KOPT-K1 (cell line): Measurements from ENCODE around the gene IFNL2.

Source experiments
- H3K27ac ChIP-seq: fragments of 200-600 bp; sonication (generic); 2 replicates; pipeline ENCODE4 v1.5.1; 2016; ENCODE audit warnings: antibody characterized with exemption, mild to moderate bottlenecking, low read depth, low read length; ENCODE audit not compliant: poor library complexity, severe bottlenecking
- H3K36me3 ChIP-seq: fragments of 200-600 bp; sonication (generic); 2 replicates; pipeline ENCODE4 v1.5.1; 2017; ENCODE audit warnings: antibody characterized with exemption, mild to moderate bottlenecking, low read length, moderate library complexity; ENCODE audit not compliant: insufficient read depth
- H3K9me3 ChIP-seq: fragments of 200-600 bp; sonication (generic); 2 replicates; pipeline ENCODE4 v1.5.1; 2017; ENCODE audit warnings: antibody characterized with exemption, low read length, mild to moderate bottlenecking; ENCODE audit not compliant: insufficient read depth, poor library complexity, severe bottlenecking

Gene IFNL2

DNA sequence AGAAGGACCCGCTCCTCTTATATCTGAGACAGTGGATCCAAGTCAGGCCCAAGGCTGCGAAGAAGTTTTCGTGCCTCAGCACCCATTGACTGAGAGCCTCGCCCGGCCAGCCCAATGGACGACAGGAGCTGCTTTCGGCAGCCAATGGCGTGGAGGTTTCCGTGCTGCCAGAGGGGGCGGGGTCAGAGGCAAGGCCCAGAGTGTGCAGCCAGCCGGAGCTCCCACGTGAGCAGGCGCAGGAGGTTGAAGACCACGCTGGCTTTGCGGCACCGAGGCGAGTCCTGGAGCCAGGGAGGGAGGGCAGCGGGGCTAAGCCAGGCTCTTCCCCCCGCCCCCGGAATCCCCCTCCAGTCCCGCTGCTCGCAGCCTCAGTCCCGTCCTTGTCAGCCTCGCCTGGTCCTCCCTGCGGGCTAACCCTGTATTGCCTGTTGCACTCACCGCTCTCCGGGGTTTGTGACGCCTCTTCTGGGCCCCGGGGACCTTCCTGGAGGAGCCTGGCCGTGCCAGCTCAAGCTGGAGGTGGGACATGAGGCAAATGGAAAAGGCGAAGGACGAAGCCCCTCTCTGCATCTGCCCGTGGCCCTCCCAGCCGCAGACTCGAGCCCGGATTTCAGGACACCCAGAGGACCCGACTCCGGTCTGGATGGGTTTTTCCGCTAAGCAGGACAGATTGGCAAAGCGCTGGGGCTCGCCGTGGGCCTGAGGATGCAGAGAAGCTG is 21.1 kb upstream of the IFNL2 start:
- no peaks in the 10 kb centered on the region for H3K9me3 ChIP-seq
- no peaks in the 10 kb centered on the region for H3K36me3 ChIP-seq
- H3K27ac ChIP-seq = no peak overlapping the region

- Histone ChIP-seq H3K36me3 (no peaks in the 10 kb centered on the region), H3K9me3 (no peaks in the 10 kb centered on the region), H3K27ac (no peak overlapping the region)
Observed at GRCh38 chr19:39247701-39248664, 20.2 kb upstream of the IFNL2 start.

DNA sequence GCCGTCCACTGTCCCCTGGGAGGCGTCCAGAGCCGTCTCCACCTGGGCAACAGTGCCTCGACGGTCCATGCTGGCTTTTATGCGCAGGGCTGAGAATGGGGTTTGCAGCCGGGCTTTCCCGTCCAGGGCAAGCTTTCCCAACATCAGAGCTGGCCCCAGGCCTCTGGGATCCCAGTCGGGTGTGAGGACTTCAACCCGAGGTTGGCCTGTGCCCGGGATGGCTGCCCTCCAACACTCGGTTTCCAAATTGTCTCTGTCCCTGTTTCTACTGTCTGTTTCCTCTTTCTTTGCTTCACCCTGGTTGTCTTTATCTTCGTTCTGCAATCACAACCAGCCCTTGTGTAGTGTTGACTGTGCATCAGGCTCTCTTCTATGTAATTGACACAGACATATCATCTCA is 19.4 kb upstream of the IFNL2 start, which contains the start of gene IFNL4:
Gene IFNL4, minus strand, starts transcription at position 51 of the 400 bp plus-strand sequence.
- H3K27ac ChIP-seq = no peak within 1 kb of the TSS
- no peaks in the 10 kb centered on the region for H3K9me3 ChIP-seq
- no peaks in the 10 kb centered on the region for H3K36me3 ChIP-seq

- Histone ChIP-seq H3K27ac (no peak overlapping the region), H3K36me3 (no peaks in the 10 kb centered on the region), H3K9me3 (no peaks in the 10 kb centered on the region)
Observed at GRCh38 chr19:39251081-39251480, 17.1 kb upstream of the IFNL2 start.

DNA sequence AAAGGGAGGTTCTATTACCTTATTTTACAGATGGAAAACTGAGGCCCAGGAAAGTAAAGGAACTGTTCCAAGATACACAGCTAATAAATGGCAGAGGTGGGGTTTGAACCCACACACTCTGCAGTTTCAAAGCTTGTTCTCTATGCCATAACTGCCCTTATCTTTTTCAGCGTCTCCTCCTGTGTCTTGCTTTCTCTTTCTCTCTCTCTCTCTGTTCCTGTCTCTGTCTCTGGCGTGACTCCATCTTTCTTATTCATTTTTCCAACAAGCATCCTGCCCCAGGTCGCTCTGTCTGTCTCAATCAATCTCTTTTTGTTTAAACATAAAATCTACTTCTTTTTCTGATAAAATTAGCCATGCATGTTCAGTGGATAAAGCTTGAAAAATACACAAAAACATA is 16.4 kb upstream of the IFNL2 start:
- Histone ChIP-seq H3K27ac (no peak overlapping the region), H3K9me3 (no peaks in the 10 kb centered on the region), H3K36me3 (no peaks in the 10 kb centered on the region)

- no peaks in the 10 kb centered on the region for H3K36me3 ChIP-seq
- H3K27ac ChIP-seq = peak overlapping the region; percentile 5
- H3K9me3 ChIP-seq = no peaks in the 10 kb centered on the region
Observed at GRCh38 chr19:39252458-39252857, 15.7 kb upstream of the IFNL2 start.

DNA sequence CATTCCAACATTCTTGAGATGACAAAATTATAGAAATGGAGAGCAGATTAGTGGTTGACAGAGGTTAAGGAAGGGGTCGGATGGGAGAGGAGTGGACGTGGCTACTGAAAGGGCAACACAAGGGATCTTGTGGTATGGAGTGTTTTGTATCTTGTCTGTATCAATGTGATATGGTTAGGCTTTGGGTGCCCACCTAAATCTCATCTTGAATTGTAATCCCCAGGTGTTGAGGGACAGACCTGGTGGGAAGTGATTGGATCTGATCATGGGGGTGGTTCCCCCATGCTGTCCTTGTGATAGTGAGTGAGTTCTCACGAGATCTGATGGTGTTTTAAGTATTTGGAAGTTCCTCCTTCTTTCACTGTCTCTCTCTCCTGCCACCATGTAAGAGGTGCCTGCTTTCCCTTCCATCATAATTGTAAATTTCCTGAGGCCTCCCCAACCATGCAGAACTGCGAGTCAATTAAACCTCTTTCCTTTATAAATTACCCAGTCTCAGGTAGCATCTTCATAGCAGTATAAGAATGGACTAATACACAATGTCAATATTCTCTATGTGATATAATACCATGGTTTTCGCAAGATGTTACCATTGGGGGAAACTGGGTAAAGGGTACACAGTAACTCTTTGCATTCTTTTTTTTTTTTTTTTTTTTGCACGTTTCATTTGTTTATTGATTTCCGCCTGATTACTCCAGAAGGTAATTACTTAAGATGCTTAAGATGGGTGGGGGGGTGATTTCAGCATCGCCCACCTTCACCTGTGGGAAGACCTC is 14.6 kb upstream of the IFNL2 start:
- H3K27ac ChIP-seq = no peak overlapping the region
- no peaks in the 10 kb centered on the region for H3K9me3 ChIP-seq
- no peaks in the 10 kb centered on the region for H3K36me3 ChIP-seq

DNA sequence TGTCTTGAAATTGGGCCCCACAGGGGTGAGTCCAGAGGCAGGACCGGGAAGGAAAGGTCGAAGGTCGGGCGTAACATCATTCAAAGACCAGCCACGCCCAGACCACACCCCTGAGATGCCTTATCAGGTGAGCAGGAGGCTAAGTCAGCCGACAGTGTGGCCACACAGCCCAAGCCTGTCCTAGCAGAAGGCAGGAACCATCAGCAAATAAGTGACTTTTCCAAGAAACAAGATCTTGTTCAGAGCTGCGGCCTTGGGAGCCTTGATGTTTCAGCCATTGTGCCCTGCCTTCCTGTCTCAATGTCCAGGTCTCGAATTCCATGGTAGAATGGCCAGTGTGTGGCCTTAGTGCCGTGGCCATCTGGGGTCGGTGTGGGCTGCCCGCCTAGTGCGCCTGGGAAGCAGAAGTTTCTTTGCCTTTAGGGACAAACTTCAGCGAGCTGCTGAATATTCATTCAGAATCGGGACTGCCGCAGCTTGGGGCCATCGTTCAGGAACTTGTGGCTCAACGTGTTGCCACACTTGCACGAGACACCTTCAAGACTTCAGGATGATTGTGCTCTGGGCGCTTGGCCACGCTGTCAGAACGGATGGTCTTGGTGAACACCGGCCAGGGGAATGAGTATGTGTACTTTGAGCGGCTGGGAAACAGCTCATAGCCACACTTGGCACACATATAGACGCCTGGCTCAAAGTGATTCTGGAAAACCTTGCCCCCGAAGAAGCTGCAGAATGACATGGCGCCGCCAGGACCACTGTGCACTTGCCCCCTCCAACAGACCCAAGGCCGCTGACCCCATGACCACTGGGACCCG is 13.5 kb upstream of the IFNL2 start:
- Histone ChIP-seq H3K9me3 (no peaks in the 10 kb centered on the region), H3K27ac (no peak overlapping the region), H3K36me3 (no peaks in the 10 kb centered on the region)

DNA sequence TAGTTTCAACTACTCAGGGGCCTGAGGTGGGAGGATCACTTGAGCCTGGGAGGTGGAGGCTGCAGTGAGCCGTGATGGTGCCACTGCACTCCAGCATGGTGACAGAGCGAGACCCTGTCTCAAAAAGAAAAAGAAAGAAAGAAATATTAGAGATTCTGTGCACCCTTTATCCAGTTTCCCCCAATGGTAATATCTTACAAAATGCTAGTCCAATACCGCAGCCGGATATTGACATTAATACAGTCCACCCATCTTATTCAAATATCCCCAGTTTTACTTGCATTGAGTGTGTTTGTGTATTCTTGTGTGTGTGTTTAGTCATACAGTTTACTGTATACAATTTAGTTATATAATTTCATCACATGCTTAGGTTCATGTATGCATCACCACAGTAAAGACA is 11.0 kb upstream of the IFNL2 start:
- Histone ChIP-seq H3K27ac (no peak overlapping the region), H3K36me3 (no peaks in the 10 kb centered on the region), H3K9me3 (no peaks in the 10 kb centered on the region)

GRCh38 chr19:39261704-39262103 is 6.5 kb upstream of the IFNL2 start:
- H3K9me3 ChIP-seq = no peaks in the 10 kb centered on the region
- no peak overlapping the region for H3K27ac ChIP-seq
- no peaks in the 10 kb centered on the region for H3K36me3 ChIP-seq

DNA sequence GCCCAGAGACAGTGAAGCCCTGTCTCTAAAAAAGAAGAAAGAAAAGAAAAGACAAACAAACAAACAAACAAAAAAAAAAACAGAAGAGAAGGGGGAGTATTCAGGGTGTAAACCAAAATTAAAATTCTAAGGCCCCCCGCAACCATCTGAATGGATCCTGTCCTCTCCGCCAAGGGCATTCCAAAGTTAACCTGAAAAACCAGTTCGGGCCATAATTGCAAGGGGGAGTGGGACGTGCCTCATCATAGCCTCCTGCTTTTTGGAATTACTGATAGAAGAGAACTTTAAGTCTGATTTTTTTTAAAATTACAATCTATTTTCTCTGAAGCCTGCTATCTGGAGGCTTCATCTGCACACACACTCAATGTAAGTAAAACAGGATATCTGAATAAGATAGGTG is 5.7 kb upstream of the IFNL2 start:
- Histone ChIP-seq H3K27ac (no peak overlapping the region), H3K9me3 (no peaks in the 10 kb centered on the region), H3K36me3 (no peaks in the 10 kb centered on the region)

DNA sequence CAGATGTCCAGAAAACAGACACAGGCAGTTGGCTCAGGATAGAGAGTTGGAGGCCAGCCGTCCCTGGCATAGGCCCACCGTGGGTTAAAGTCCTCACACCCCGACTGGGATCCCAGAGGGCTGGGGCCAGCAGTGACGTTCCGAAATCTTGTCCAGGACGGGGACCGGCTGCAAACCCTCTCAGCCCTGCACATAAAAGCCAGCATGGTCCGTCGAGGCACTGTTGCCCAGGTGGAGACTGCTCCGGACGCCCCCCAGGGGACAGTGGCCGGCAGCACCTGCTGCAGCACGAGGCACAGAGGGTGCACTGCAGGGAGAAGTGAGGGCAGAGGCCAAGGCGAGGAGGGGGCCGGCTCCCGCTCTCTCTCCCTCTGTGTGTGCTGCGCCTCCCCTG is 4.3 kb upstream of the IFNL2 start:
- H3K27ac ChIP-seq = no peak overlapping the region
- H3K36me3 ChIP-seq = no peaks in the 10 kb centered on the region
- no peaks in the 10 kb centered on the region for H3K9me3 ChIP-seq

GRCh38 chr19:39264306-39265290 is 3.6 kb upstream of the IFNL2 start:
- H3K36me3 ChIP-seq = no peaks in the 10 kb centered on the region
- no peak overlapping the region for H3K27ac ChIP-seq
- H3K9me3 ChIP-seq = no peaks in the 10 kb centered on the region
